ENCODE results near the gene FCF1.
A peak's percentile ranks its signal among the peaks of the same experiment; 100 is the strongest.
"Not testable (repeated sequence)": the region's sequence is repeated elsewhere in the genome, so short reads cannot be mapped to it uniquely, and the experiment has no call there.

Gene FCF1

GRCh38 chr14:74702293-74702692, 10.7 kb upstream of the FCF1 start:
- no peak for DNase-seq

GRCh38 chr14:74703043-74703442, 9.9 kb upstream of the FCF1 start:
- no peak for DNase-seq

GRCh38 chr14:74704656-74705055, 8.3 kb upstream of the FCF1 start:
- no peak for DNase-seq

GRCh38 chr14:74705613-74706500, 7.1 kb upstream of the FCF1 start:
- no peak for DNase-seq

- no peak for DNase-seq
These were observed 2.5 kb upstream of the FCF1 start for GRCh38 chr14:74710480-74710879.

- no peak for DNase-seq
These were observed 1.3 kb upstream of the FCF1 start for GRCh38 chr14:74711651-74712050.

GRCh38 chr14:74713395-74713735, 421 bp downstream of the FCF1 start:
- DNase-seq: no peak

GRCh38 chr14:74720526-74720925, 7.6 kb downstream of the FCF1 start:
- no peak for DNase-seq

- DNase-seq: no peak
These were observed 10.2 kb downstream of the FCF1 start for GRCh38 chr14:74723134-74723533.

GRCh38 chr14:74732387-74732786, 19.4 kb downstream of the FCF1 start:
- DNase-seq: no peak

GRCh38 chr14:74733221-74733620, 20.3 kb downstream of the FCF1 start:
- no peak for DNase-seq

GRCh38 chr14:74735125-74735524, 22.2 kb downstream of the FCF1 start:
- DNase-seq: no peak

GRCh38 chr14:74737753-74738325, 24.9 kb downstream of the FCF1 start:
- DNase-seq: no peak

GRCh38 chr14:74739293-74740030, 26.5 kb downstream of the FCF1 start:
- no peak for DNase-seq

- no peak for DNase-seq
These were observed 34.3 kb downstream of the FCF1 start for GRCh38 chr14:74747237-74747636.

GRCh38 chr14:74754157-74754556, 41.2 kb downstream of the FCF1 start:
- no peak for DNase-seq

GRCh38 chr14:74754899-74755298, 42.0 kb downstream of the FCF1 start:
- DNase-seq: no peak

- no peak for DNase-seq
These were observed 43.4 kb downstream of the FCF1 start for GRCh38 chr14:74756326-74756725.

- DNase-seq: not testable (repeated sequence)
These were observed 45.6 kb downstream of the FCF1 start for GRCh38 chr14:74758505-74758904.

GRCh38 chr14:74762917-74763802, 50.2 kb downstream of the FCF1 start, which contains the start of gene YLPM1:
TSS of gene YLPM1 (plus strand) at chr14:74763316. CDS start at chr14:74763490, 174 bp downstream.
- DNase-seq: peak; percentile 96

GRCh38 chr14:74763803-74764531, 51.0 kb downstream of the FCF1 start:
- peak; percentile 7 for DNase-seq

GRCh38 chr14:74765721-74766120, 52.8 kb downstream of the FCF1 start:
- DNase-seq: peak; percentile 0
